Loucy (cell line): ENCODE data around the gene SLC25A53.

Source experiments
- H2AFZ ChIP-seq: fragments of 200-600 bp; sonication (generic); 2 replicates; pipeline ENCODE4 v1.6.0; 2016; ENCODE audit warnings: antibody characterized with exemption, mild to moderate bottlenecking, low read length, moderate library complexity
- H3F3A ChIP-seq: fragments of 200-600 bp; 2 replicates; pipeline ENCODE4 v1.6.0; 2016; ENCODE audit warnings: antibody characterized with exemption, low read depth, mild to moderate bottlenecking
- H3K27me3 ChIP-seq: fragments of 200-600 bp; sonication (generic); 2 replicates; pipeline ENCODE4 v1.6.1; 2014; ENCODE audit warnings: low read length, mild to moderate bottlenecking; ENCODE audit not compliant: insufficient read depth, poor library complexity, severe bottlenecking
- H3K36me3 ChIP-seq: fragments of 200-600 bp; sonication (generic); 2 replicates; pipeline ENCODE4 v1.6.1; 2016; ENCODE audit warnings: low read length; ENCODE audit not compliant: insufficient read depth
- H3K4me1 ChIP-seq: fragments of 200-600 bp; sonication (generic); 2 replicates; pipeline ENCODE4 v1.5.1; 2014; ENCODE audit warnings: low read length, mild to moderate bottlenecking; ENCODE audit not compliant: insufficient read depth, poor library complexity, severe bottlenecking
- H3K4me2 ChIP-seq: fragments of 200-600 bp; sonication (generic); 2 replicates; pipeline ENCODE4 v1.6.0; 2014; ENCODE audit warnings: antibody characterized with exemption, low read length, low read depth, mild to moderate bottlenecking; ENCODE audit not compliant: poor library complexity, severe bottlenecking
- H3K4me3 ChIP-seq: fragments of 200-600 bp; sonication (generic); 2 replicates; pipeline ENCODE4 v1.5.1; 2014; ENCODE audit warnings: low read length, mild to moderate bottlenecking, mixed read lengths; ENCODE audit not compliant: poor library complexity, severe bottlenecking
- H3K79me2 ChIP-seq: fragments of 200-600 bp; sonication (generic); 2 replicates; pipeline ENCODE4 v1.6.1; 2014; ENCODE audit warnings: low read length; ENCODE audit not compliant: insufficient read depth
- H3K9ac ChIP-seq: fragments of 200-600 bp; sonication (generic); 2 replicates; pipeline ENCODE4 v1.6.0; 2014; ENCODE audit warnings: mild to moderate bottlenecking, low read depth, low read length, moderate library complexity; ENCODE audit not compliant: poor library complexity, severe bottlenecking
- H3K9me2 ChIP-seq: fragments of 200-600 bp; sonication (generic); replicated peaks from 2 replicates; pipeline ENCODE4 v1.6.1; 2016; ENCODE audit warnings: low read depth, low read length, mixed read lengths
- H3K9me3 ChIP-seq: fragments of 200-600 bp; sonication (generic); 2 replicates; pipeline ENCODE4 v1.6.1; 2014; ENCODE audit warnings: mild to moderate bottlenecking, antibody characterized with exemption, low read length, low read depth; ENCODE audit not compliant: insufficient read depth
- H4K20me1 ChIP-seq: fragments of 200-600 bp; sonication (generic); 2 replicates; pipeline ENCODE4 v1.6.0; 2014; ENCODE audit warnings: antibody characterized with exemption, low read length, mild to moderate bottlenecking; ENCODE audit not compliant: insufficient read depth, poor library complexity, severe bottlenecking
- CTCF ChIP-seq: fragments of 200-600 bp; sonication (generic); conservative IDR thresholded peaks from 2 replicates; pipeline ENCODE4 v1.5.1; 2014; ENCODE audit warnings: mild to moderate bottlenecking, antibody characterized with exemption, low read length
- EZH2phosphoT487 ChIP-seq: fragments of 200-600 bp; IDR thresholded peaks from 2 replicates; pipeline ENCODE4 v1.6.1; 2018; ENCODE audit warnings: antibody characterized with exemption, mild to moderate bottlenecking, moderate library complexity, borderline replicate concordance

The SLC25A53 gene

DNA sequence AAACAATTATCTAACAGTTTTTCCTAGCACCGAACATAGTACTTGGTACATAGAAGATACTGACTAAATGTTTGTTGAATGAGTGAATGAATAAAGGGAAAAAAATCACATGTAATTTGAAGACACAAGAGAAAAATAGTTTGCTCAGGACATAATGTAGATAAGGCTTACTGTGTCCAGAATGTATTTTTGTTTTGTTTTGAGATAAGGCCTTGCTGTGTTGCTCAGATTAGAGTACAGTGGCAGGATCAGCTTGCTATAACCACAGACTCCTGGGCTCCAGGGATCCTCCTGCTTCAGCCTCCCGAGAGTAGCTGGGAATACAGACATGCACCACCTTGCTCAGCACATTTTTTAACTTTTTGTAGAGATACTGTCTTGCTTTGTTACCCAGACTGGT lies 16.0 kb upstream of the SLC25A53 start:
- peak overlapping the region; percentile 27 for H3K4me2 ChIP-seq
- H2AFZ ChIP-seq: no peak overlapping the region
- peaks cover 8% of the 10 kb centered on the region for H3K36me3 ChIP-seq
- no peak for TF ChIP-seq EZH2phosphoT487
- no peak for TF ChIP-seq CTCF
- H4K20me1 ChIP-seq: peaks cover 25% of the 10 kb centered on the region
- no peaks in the 10 kb centered on the region for H3K9me3 ChIP-seq
- no peak overlapping the region for H3K9ac ChIP-seq
- peaks cover 44% of the 10 kb centered on the region for H3K79me2 ChIP-seq
- H3F3A ChIP-seq: no peaks in the 10 kb centered on the region
- H3K4me3 ChIP-seq: no peak overlapping the region
- H3K27me3 ChIP-seq: no peaks in the 10 kb centered on the region
- peaks cover 21% of the 10 kb centered on the region for H3K4me1 ChIP-seq
- no peaks in the 10 kb centered on the region for H3K9me2 ChIP-seq

DNA sequence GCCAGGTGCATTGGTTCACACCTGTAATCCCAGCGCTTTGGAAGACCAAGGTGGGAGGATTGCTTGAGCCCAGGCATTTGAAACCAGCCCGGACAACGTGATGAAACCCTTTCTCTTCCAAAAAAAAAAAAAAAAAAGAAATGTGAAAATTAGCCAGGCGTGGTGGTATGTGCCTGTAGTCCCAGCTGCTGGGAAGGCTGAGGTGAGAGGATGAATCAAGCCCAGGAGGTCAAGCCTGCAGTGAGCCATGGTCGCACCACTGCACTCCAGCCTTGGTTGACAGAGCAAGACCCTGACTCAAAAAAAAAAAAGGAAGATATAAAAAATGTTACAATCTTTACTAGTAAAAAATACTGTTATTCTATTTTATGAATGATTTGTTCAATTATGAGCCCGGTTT lies 15.3 kb upstream of the SLC25A53 start:
- Histone ChIP-seq H3K36me3 (peaks cover 7% of the 10 kb centered on the region), H3K4me1 (peaks cover 21% of the 10 kb centered on the region), H3K9ac (no peak overlapping the region), H3K4me2 (peak overlapping the region; percentile 92), H3F3A (no peaks in the 10 kb centered on the region), H4K20me1 (peaks cover 32% of the 10 kb centered on the region), H2AFZ (no peak overlapping the region), H3K9me2 (no peaks in the 10 kb centered on the region), H3K9me3 (no peaks in the 10 kb centered on the region), H3K4me3 (no peak overlapping the region), H3K27me3 (no peaks in the 10 kb centered on the region), H3K79me2 (peaks cover 50% of the 10 kb centered on the region)
- TF ChIP-seq EZH2phosphoT487 (no peak), CTCF (no peak)

DNA sequence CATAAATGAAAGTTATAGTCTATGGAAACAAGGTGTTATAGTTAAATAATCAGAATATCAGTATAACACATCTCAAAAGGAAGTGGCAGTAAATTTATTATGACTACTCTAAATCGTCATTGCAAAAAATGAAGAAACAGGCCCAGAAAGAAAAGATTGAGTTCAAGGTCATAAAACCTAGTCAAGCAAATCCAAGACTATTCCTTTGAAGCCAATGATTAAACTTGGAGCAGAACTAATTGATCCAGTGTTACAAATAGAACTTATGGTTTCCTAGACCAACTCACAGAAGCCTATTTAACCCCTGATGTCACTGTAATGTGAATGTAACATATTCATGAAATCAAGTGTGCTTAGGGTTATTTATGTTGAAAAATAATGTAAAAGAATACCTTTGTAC lies 11.3 kb upstream of the SLC25A53 start:
- no peaks in the 10 kb centered on the region for H3K9me3 ChIP-seq
- peaks cover 35% of the 10 kb centered on the region for H4K20me1 ChIP-seq
- TF ChIP-seq EZH2phosphoT487 (no peak), CTCF (no peak)
- H2AFZ ChIP-seq: no peak overlapping the region
- H3K9ac ChIP-seq: peak overlapping the region; percentile 2
- peak overlapping the region; percentile 92 for H3K4me2 ChIP-seq
- H3K9me2 ChIP-seq: no peaks in the 10 kb centered on the region
- H3K4me3 ChIP-seq: peak overlapping the region; percentile 85
- no peaks in the 10 kb centered on the region for H3K36me3 ChIP-seq
- no peaks in the 10 kb centered on the region for H3K27me3 ChIP-seq
- H3F3A ChIP-seq: no peaks in the 10 kb centered on the region
- peaks cover 21% of the 10 kb centered on the region for H3K4me1 ChIP-seq
- peaks cover 57% of the 10 kb centered on the region for H3K79me2 ChIP-seq
